PFSK-1 (cell line): ENCODE results near the gene IVD.

Experiments
- FOXP2 ChIP-seq: optimal IDR thresholded peaks from 2 replicates; pipeline ENCODE3; 2011; ENCODE audit warnings: borderline replicate concordance, control low read depth, inconsistent platforms; ENCODE audit not compliant: insufficient read depth; ENCODE audit errors: extremely low read length, extremely low read depth
- POLR2AphosphoS5 ChIP-seq: IDR thresholded peaks from 2 replicates; pipeline ENCODE4 v1.6.1; 2012; ENCODE audit warnings: low read depth, mild to moderate bottlenecking, control low read depth, low read length, moderate library complexity
- SIN3A ChIP-seq: IDR thresholded peaks from 2 replicates; pipeline ENCODE4 v1.6.1; 2012; ENCODE audit warnings: mild to moderate bottlenecking, low read length, moderate library complexity, borderline replicate concordance; ENCODE audit not compliant: insufficient read depth
- TAF1 ChIP-seq: IDR thresholded peaks from 2 replicates; pipeline ENCODE4 v1.6.1; 2012; ENCODE audit warnings: low read length, control low read depth, borderline replicate concordance; ENCODE audit not compliant: insufficient read depth
- TF ChIP-seq, protein P1 (sequence below), 2 experiments: IDR thresholded peaks; 2 replicates each; pipeline versions ENCODE4 v1.6.1 to v1.8.0; 2011 to 2012; ENCODE audit warnings: low read depth in 2 of 2, low read length in 2 of 2, control low read depth in 1 of 2, inconsistent platforms in 1 of 2, mild to moderate bottlenecking in 1 of 2, moderate library complexity in 1 of 2; ENCODE audit not compliant: insufficient read depth in 1 of 2

Gene IVD

DNA sequence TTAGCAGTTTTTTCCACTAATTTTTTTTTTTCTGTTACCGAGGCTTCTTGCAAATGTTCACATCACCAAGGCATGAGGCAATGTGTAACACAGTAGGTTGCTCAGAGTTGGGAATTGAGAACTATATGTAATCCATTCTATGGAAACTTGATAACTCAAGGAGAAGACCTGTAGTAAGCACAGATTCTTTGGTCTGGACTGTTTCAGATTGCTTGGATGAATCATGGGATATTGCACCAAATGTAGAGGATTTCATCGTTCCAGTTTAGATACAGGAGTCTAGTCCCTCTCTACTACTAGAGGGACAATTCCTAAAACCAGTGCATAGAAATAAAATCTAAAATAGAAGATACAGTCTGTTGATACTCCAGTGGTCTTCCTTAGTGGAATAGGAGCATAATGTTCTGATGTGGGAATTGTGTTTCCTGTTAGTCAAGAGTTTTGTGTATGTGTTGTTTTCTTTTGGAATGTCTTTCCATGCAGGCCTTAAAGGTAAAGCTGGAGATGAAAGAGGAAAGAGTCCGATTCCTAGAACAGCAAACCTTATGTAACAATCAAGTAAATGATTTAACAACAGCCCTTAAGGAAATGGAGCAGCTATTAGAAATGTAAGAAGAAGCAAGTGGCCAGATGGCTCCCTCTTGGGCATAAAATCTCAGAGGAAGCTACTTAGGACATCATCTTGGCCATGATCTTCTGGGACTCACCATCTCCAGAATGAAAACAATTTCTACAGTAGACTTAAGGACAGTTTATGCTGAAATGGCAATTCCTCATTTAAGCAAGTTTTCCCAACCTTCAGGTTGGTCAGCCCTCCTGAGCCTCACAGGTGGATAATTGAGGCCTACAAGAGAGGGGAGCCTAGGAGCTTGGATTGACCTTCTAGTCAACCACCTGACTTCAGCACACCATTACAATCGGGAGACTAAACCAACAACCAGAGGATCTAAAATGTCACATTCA, 12.3 kb upstream of the IVD start:
- TF ChIP-seq TAF1 (no peak), SIN3A (no peak), POLR2AphosphoS5 (no peak), FOXP2 (no peak)
- TF ChIP-seq, protein P1, sequence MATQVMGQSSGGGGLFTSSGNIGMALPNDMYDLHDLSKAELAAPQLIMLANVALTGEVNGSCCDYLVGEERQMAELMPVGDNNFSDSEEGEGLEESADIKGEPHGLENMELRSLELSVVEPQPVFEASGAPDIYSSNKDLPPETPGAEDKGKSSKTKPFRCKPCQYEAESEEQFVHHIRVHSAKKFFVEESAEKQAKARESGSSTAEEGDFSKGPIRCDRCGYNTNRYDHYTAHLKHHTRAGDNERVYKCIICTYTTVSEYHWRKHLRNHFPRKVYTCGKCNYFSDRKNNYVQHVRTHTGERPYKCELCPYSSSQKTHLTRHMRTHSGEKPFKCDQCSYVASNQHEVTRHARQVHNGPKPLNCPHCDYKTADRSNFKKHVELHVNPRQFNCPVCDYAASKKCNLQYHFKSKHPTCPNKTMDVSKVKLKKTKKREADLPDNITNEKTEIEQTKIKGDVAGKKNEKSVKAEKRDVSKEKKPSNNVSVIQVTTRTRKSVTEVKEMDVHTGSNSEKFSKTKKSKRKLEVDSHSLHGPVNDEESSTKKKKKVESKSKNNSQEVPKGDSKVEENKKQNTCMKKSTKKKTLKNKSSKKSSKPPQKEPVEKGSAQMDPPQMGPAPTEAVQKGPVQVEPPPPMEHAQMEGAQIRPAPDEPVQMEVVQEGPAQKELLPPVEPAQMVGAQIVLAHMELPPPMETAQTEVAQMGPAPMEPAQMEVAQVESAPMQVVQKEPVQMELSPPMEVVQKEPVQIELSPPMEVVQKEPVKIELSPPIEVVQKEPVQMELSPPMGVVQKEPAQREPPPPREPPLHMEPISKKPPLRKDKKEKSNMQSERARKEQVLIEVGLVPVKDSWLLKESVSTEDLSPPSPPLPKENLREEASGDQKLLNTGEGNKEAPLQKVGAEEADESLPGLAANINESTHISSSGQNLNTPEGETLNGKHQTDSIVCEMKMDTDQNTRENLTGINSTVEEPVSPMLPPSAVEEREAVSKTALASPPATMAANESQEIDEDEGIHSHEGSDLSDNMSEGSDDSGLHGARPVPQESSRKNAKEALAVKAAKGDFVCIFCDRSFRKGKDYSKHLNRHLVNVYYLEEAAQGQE (IDR thresholded peaks at IDR 0.05; ENCODE audit: insufficient read depth in 1 of 2, low read depth in 2 of 2, low read length in 2 of 2): no peak

DNA sequence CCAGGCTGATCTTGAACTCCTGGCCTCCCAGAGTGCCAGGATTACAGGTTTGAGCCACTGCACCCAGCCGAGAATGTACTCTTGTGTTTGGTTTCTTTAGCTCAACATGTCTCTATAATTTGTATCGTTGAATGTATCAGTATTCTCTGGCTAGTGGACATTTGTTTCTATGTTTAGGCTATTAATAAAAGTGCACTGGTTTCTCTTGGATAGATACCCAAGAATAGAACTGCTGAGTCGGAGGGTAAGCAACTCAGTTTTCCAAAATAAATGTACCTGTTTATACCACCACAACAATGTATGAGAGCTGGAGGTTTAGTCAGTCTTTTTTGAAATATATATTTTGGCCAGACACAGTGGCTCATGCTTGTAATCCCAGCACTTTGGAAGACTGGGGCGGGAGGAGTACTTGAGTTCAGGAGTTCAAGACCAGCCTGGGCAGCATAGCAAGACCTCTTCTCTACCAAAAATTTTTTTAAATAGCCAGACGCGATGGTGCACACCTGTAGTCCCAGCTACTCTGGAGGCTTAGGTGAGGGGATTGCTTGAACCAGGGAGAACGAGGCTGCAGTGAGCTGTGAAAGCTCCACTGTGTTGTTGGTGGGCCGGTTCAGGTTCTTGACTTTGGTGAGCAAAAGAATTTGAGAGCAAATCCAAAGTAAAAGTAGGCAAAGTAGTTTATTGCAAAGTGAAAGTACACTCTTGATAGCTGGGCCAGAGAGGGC, 7.7 kb upstream of the IVD start:
- TF ChIP-seq POLR2AphosphoS5: no peak
- TF ChIP-seq FOXP2: no peak
- TF ChIP-seq, protein P1 (IDR thresholded peaks at IDR 0.05; ENCODE audit: insufficient read depth in 1 of 2, low read depth in 2 of 2, low read length in 2 of 2): no peak
- TF ChIP-seq TAF1: no peak
- TF ChIP-seq SIN3A: no peak

DNA sequence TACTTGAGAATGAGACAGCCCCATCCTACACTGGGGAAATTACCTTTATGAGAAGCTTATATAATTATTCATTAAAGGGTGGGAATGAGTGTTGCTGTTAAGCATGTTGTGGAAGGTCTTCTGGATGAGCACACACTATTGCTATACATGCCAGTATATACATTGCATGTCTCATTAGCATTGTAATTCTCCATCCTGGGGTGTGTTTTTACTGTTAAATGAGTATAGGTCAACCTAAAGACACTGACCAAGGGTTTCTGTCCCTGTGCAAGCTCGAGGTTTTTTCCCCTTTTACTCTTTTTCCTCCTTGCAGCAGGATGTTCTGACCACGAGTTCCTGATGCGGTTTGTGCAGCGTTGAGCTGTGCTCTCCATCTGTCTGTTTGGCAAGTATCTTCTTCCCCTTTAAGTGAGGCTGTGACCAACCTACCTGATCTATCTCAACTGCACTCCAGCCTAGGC, 7.2 kb upstream of the IVD start:
- TF ChIP-seq FOXP2 (no peak), TAF1 (no peak), SIN3A (no peak), POLR2AphosphoS5 (no peak)
- TF ChIP-seq, protein P1 (IDR thresholded peaks at IDR 0.05; ENCODE audit: insufficient read depth in 1 of 2, low read depth in 2 of 2, low read length in 2 of 2): no peak

DNA sequence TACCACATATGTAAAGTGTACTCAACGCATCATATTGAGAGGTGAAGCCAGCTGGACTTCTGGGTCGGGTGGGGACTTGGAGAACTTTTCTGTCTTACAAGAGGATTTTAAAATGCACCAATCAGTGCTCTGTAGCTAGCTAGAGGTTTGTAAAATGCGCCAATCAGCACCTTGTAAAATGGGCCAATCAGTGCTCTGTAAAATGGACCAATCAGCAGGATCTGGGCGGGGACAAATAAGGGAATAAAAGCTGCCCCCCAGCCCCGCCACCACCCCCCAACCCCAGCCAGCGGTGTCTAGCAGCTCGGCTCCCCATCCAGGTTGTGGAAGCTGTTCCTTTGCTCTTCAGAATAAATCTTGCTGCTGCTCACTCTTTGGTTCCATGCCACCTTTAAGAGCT, 6.2 kb upstream of the IVD start:
- no peak for TF ChIP-seq TAF1
- TF ChIP-seq, protein P1 (IDR thresholded peaks at IDR 0.05; ENCODE audit: insufficient read depth in 1 of 2, low read depth in 2 of 2, low read length in 2 of 2): no peak
- TF ChIP-seq SIN3A: no peak
- TF ChIP-seq POLR2AphosphoS5: no peak
- no peak for TF ChIP-seq FOXP2
